Ovary (tissue), 3 donors: ENCODE measurements around the gene CDK11A.

Experiments used
- CTCF ChIP-seq, 3 donors: fragments of 450-650 bp in 2 of 3; fragments of 200-600 bp in 1 of 3; IDR thresholded peaks; one replicate each; pipeline versions ENCODE4 v1.5.1 to v1.8.0; 2016 to 2022; ENCODE audit warnings: antibody characterized with exemption in 3 of 3, mild to moderate bottlenecking in 1 of 3
- EP300 ChIP-seq: sonication (generic); formaldehyde crosslinking; IDR thresholded peaks from one replicate; pipeline ENCODE4 v1.6.1; 2017; ENCODE audit warnings: antibody characterized with exemption
- POLR2A ChIP-seq: fragments of 450-650 bp; IDR thresholded peaks from one replicate; pipeline ENCODE4 v1.6.1; 2017; ENCODE audit warnings: antibody characterized with exemption, mild to moderate bottlenecking, moderate library complexity
- donor health status: DM: no; HTN: no; CAD: no.

DNA sequence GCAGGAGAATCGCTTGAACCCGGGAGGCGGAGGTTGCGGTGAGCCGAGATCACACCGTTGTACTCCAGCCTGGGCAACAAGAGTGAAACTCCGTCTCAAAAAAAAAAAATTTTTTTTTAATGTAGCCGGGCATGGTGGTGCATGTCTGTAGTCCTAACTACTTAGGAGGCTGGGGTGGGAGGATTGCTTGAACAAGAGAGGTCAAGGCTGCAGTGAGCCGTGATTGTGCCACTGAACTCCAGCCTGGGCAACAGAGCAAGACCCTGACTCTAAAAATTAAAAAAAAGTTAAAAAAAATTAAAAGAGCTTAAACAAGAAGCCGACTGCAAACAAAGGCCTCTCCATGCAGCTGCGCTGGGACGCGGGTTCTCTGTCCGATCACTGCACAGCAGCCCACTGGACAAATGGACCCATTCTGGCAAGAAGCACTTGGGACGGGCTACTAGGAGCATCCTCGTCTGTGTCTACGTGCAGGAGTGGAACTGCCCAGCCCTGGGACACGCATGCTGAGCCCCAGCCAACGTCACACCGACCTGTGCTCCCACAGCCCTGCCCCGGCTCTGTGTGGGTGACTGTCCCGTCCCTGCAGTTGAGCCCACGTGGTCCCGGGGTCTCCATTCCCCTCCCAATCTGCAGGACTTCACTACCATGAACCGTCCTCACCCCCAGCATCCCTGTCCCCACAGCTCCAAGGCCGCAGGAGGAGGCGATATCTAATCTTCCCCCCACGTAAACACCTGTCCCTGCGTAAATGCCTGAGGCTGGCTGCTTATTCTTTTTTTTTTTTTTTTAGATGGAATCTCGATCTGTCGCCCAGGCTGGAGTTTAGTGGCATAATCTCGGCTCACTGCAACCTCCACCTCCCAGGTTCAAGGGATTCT lies 43.9 kb downstream of the CDK11A start:
- no peak for TF ChIP-seq CTCF (IDR thresholded peaks at IDR 0.05)
- TF ChIP-seq POLR2A, result no peak
- TF ChIP-seq EP300, result no peak
